ENCODE results near the gene ZNF2. TPM values are rescaled to one million over a fixed set of nuclear protein-coding genes. Genes with fewer than 3 reads are reported as not detected.

The ZNF2 gene
- total and polyA plus RNA-seq, 2 of the 13 experiments (the other 11 are each of a cell fraction or from before 2014, with no cell fraction given) = 4.3 to 6.1 TPM

- TF ChIP-seq ZNF30 (CRISPR knock-in tag; IDR thresholded peaks at IDR 0.05) (no peak), PHF21A (CRISPR knock-in tag; IDR thresholded peaks at IDR 0.05) (peak; percentile 87; the same call in 1 of the 2 replicates), ARID4A (CRISPR knock-in tag; IDR thresholded peaks at IDR 0.05; ENCODE audit: borderline replicate concordance) (peak; percentile 97), SMAD3 (CRISPR knock-in tag; IDR thresholded peaks at IDR 0.05) (peak; percentile 86), RNF219 (CRISPR knock-in tag; IDR thresholded peaks at IDR 0.05) (0 out of 2 replicates have a peak, but pooled peaks have one; percentile 3), SP5 (CRISPR knock-in tag; IDR thresholded peaks at IDR 0.05; ENCODE audit: borderline replicate concordance, low read depth) (no peak), CBX1 (IDR thresholded peaks at IDR 0.05; ENCODE audit: low read depth) (peak; percentile 65), PCBP2 (optimal IDR thresholded peaks at IDR 0.05; ENCODE audit: low read depth, low read length, poor library complexity, severe bottlenecking) (no peak), ZFP36L2 (CRISPR knock-in tag; IDR thresholded peaks at IDR 0.05) (peak; percentile 90; the same call in 1 of the 2 replicates), ZBTB46 (CRISPR knock-in tag; IDR thresholded peaks at IDR 0.05; ENCODE audit: borderline replicate concordance) (no peak), KMT2A (CRISPR knock-in tag; IDR thresholded peaks at IDR 0.05) (peak; percentile 89), ZBTB33 (CRISPR knock-in tag; IDR thresholded peaks at IDR 0.05) (no peak; the same call in 1 of the 2 replicates), ZNF333 (CRISPR knock-in tag; IDR thresholded peaks at IDR 0.05; ENCODE audit: borderline replicate concordance) (no peak; the same call in 1 of the 2 replicates), ZNF496 (CRISPR knock-in tag; IDR thresholded peaks at IDR 0.05; ENCODE audit: insufficient replicate concordance) (no peak)
- TF ChIP-seq, protein P1, sequence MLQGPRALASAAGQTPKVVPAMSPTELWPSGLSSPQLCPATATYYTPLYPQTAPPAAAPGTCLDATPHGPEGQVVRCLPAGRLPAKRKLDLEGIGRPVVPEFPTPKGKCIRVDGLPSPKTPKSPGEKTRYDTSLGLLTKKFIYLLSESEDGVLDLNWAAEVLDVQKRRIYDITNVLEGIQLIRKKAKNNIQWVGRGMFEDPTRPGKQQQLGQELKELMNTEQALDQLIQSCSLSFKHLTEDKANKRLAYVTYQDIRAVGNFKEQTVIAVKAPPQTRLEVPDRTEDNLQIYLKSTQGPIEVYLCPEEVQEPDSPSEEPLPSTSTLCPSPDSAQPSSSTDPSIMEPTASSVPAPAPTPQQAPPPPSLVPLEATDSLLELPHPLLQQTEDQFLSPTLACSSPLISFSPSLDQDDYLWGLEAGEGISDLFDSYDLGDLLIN (CRISPR knock-in tag; IDR thresholded peaks at IDR 0.05; ENCODE audit: borderline replicate concordance) = no peak
- TF ChIP-seq, protein P2, sequence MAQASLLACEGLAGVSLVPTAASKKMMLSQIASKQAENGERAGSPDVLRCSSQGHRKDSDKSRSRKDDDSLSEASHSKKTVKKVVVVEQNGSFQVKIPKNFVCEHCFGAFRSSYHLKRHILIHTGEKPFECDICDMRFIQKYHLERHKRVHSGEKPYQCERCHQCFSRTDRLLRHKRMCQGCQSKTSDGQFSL (CRISPR knock-in tag; IDR thresholded peaks at IDR 0.05) = 0 out of 2 replicates have a peak, but pooled peaks have one; percentile 17
These were observed at the start of gene ZNF2 (continued) for GRCh38 chr2:95165371-95166064.

All from HepG2 (cell line).